HG02943 (cell line): Measurements from ENCODE around the gene LAMC1.

ENCODE experiments used
- ATAC-seq: cut with Tn5 transposase; IDR thresholded peaks from one replicate; pipeline ENCODE4 v1.9.1; 2021; ENCODE audit warnings: mild to moderate bottlenecking, low read depth, moderate library complexity; ENCODE audit not compliant: unreplicated experiment

Gene LAMC1

DNA sequence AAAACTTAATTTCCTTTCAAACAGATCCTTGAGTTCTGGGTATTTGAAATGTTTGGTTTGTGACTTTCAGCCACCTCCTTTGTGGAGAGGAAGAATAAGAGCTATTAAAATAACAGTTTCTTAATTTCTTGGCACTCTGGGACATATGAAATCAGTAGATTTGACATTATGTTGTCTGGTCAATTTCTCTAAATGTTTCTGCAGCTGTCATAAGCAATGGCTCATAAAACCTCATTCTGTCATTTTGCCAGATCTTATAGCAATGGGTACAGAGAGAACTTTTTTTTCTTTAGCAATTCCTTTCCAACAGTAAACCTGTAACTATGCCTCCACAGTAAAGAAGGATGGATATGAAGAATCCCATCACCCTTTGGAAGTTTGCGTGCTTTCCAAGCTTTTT lies 52.6 kb downstream of the LAMC1 start:
- no peak for ATAC-seq

DNA sequence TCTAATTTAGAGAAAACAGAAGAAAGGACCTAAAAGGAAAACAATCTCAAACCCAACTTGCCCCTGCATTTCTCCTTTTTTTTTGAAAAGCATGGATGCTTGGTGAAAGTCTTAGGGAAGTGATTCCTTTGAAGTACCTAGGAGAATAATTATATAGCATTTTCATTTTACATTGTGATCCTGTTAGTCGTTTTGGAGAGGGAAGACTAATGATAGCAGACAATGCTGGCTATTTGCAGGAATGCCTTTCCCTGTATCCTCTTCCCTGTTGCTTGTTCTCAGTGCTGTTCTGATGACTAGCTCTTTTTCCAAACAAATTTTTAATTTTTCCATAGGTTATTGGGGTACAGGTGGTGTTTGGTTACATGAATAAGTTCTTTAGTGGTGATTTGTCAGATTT lies 53.9 kb downstream of the LAMC1 start:
- ATAC-seq, result no peak

DNA sequence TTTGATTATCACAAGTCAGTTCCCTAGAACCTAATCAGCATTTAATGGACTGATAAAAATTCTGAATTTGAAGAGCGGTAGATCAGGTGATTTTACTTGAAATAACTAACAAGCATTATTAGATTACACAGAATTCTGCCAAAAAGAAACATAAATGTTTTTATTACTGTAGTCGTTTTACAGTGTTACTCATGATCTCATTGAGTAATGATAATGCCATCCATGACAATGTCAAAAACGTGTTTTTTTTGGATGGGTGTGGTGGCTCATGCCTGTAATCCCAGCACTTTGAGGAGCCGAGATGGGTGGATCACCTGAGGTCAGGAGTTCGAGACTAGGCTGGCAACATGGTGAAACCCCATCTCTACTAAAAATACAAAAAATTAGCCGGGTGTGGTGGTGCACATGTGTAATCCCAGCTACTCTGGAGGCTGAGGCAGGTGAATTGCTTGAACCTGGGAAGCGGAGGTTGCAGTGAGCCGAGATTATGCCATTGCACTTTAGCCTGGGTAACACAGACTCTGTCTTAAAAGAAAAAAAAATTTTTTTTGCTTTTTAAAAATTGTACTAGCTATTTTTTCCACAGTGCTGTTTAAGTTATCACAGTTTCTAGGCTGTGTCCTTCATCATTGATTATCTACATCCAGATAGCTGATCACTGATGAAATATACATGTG lies 56.6 kb downstream of the LAMC1 start:
- no peak for ATAC-seq

DNA sequence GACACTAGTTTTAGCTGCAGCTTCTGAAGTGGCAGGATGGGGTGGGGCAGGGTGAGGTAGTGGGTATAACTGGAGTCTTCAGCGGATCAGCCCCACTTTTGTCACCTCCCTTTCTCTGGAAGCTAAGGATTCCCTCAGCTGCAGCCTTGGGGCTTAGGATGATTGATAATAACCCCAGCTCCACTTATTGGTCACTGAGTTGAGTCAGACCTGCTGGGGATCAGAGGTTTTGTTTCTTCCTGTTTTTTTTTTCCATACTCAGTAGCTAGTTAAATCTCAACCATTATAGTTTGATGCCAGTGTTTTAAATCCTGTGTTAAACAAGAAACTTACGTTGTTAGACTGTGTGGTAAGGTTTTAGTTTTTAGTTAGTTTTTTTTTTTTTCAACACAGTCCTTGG lies 57.2 kb downstream of the LAMC1 start:
- no peak for ATAC-seq

DNA sequence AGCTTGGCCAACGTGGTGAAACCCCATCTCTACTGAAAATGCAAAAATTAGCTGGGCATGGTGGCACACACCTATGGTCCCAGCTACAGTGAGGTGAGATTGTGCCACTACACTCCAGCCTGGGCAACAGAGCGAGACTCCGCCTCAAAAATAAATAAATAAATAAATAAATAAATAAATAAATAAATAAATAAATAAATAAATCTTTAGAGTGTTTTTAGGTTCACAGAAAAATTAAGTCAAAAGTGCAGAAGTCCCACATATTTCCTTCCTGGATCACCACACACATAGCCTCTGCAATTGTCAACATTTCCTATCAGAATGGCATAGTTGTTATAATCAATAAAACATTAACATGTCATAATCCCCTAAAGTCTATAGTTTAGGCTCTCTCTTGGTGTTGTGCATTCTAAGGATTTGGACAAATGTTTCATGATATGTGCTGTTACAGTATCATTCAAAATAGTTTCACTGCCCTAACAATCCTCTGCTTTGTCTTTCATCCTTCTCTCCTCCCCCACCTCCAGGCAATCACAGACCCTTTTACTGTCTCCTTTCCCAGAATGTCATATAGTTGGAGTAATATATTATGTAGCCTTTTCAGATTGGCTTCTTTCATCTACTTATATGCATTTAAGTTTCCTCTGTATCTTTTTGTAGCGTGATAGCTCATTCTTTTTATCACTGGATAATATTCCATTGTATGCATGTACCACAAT lies 58.3 kb downstream of the LAMC1 start:
- ATAC-seq, result no peak

DNA sequence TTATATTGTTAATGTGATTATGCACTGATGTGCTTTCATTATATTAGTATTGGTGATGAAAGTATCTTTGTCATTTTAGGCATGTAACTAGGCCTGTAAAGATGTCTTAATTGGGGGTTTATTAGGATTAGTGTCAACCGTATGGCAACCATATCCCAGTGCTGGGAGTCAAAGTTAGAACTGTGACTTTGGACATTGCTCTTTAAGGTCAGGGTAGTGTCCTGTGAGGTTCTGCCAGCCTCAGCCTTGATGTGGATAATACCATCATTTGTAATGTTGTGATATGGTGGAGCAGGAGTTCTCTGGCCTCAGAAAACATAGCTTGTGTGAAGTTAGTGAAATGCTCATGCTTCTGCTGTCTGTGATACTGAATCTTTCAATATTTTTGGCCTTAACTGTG lies 59.4 kb downstream of the LAMC1 start:
- ATAC-seq, result no peak

DNA sequence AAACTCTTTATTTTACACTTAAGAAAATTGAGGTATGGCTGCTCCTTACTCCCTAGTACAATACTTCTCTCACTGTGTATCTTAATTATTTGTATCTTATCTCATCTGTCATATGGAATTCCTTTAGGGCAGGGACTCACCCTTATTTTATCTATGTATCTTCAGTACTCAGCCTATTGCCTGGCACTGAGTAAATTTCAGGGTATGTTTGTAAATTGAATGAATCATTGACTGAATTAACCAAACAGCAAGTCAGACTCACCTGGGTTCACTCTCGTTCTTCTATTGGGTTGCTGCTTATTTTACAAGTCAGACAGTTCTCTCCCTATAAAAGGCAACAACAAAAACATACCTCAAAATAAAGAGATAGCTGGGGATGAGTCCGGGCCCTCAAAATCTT lies 63.8 kb downstream of the LAMC1 start:
- no peak for ATAC-seq

DNA sequence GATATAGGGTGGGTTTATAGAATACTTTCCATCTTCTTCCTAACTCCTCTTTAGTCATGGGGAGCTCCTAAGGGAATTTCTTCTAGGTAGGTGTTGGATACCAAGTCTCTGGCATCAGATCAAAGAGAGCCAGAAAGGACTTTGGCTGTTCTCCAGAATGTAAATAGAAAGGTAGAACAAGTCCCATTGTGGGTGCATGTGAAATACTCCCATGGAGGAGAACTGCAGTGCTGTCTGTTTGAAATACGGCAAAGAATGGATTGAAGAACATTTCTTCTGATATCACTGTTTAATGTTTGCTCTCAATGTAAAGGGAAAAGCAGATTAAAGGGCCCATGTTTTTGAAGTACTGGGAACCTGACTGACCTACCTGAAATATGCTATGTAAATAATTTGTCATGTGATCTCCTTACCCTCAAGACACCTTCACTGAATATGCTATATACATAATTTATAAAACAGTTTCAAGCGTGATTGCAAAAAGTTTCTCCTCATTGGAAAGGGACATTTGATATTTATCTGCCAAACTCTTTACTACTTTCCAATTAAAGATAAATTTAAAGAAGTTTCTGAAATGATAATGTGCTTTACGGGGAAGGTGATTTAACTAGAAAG lies 65.9 kb downstream of the LAMC1 start:
- no peak for ATAC-seq

DNA sequence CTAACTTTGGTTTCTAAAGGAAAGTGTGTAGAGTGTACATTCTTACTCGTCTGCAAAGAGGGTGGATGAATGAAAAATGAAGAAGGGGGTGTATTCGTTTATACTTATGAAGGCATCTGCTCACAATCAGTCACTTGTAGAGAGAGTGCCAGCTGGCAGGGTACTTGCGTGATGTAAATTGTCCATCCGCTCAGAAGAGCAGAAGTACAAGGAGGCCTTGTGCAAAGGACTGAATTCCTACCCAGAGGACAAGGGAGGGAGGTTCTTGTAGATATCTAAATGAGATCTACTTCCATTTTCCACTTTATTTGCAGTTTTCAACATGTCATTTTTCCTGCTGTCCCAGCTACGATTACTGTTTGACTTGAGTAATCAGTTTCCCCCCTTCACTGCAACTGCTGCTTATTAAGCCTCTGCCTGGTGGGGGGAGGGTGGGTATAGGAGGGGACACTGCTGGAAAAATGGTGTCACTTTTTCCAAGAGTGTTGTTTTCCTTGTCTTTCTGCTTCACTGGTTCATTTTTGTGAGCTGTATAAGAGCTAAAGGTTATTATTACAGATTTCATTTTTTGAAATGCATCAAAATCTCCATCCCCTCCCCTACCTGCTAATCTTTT lies 67.3 kb downstream of the LAMC1 start:
- ATAC-seq, result no peak

DNA sequence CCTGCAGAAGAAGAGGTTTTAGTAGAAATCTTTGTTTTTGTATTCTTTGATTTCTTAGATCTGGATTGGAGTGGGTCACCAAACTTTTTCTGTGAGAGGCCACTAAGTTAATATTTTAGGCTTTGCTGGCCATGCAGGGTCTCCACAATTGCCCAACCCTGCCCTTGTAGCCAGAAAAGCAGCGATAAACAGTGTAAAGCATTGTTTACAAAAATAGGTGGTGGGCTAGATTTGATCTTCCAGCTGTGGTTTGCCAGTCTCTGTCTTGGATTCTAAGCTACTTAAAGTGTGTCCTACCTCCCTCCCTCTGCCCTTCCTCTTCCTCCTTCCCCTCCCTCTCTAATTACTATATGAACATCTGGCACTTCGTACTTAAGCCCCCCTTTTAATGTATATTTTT lies 68.0 kb downstream of the LAMC1 start:
- no peak for ATAC-seq

DNA sequence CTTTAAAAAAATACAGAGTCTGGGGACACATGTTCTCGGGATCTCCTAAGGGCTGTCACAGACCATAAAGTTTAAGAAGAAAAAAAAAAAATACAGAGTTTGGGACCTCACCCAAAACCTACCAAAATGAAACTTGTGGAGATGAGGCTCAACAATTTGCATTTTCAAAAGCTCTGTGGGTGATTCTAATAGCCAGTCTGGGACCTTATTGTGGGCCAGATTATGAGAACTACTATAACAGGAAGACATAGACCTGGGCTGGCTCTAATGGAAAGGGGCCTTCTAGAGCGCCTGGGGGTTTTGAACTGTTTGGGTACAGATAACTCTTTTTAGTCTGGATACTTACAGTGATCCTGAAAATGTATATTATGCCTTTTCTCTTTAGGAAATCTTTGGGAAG lies 69.1 kb downstream of the LAMC1 start:
- no peak for ATAC-seq

DNA sequence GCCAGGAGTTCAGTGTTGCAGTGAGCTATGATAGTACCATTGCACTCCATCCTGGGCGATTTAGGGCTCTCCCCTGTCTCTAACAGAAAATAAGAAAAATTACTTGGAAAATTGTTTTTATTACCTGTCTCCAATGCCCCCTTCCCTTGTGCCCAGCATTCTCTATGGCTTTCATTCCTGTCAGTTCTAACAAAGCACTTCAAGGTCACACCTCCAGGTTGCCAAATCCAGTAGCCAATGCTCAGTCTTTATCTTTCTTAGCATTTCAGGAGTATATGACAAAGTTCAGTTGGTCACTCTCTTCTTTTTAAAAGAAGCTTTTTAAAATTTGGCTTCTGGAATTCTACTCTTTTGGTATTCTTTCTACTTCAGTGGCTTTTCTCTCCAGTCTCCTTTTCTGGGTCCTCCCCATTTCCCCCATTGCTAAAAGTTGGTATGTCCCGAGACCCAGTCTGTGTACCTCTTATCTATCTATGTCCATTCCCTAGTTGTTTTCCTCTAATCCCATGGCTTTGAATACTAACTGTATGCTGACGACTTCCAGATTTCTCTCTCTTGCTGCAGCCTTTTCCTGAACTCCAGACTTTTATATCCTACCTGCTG lies 69.9 kb downstream of the LAMC1 start:
- no peak for ATAC-seq

DNA sequence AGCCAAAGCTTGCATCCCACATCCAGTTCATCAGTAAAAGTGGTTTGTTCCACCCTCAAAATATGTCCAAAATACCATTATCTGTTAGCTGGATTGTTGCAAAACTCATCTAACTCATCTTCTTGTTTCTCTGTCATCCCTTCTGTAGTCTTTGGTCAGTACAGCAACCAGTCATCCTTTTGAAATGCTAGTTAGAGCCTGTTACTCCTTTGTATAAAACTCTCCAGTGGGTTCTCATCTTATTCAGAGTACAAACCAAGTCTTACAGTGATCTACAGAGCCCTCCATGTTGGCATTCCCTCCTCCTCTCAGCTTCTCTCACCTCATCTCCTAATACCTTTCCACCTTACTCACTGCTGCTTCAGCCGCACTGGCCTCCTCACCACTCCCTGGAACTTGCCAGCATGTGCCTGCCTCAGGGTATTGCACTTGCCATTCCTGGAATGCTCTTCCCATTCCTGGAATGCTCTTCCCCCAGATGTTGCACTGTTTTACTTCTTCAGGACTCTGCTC lies 70.6 kb downstream of the LAMC1 start:
- no peak for ATAC-seq

DNA sequence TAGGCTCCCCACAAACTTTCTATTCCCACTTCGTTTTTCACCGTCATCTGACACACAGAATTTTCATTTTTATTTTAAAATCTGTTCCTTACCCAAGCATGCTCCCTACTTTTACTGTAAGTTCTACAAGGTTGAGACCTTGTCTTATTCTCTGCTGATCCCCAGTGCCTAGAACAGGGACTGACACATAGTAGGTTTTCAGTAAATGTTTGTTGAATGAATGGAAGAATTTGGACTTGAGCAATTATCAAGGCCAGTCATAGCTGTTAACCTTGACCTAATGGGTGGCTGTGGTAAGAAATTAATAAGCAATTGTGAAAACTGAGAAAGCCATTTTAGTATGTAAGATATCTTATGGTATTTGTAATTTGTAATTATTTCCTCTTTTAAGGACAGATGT lies 71.1 kb downstream of the LAMC1 start:
- ATAC-seq, result no peak

DNA sequence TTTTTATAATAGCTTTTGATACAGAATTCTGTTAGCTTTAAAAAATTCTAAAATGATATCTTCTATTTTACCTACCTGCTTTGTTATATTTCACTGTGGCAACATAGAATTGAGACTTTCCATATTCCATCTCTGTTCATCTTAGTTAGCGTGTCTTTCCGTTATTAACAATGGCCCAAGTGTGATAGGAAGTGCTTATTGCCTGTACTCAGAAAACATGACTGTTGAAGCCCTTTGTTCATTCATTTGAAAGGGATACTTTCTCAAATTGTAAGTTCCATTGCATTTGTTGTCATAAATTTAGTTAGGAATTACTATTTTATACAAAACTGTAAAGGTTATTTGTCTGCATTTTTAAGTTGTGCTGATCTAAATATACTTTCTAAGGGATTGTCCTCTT lies 73.1 kb downstream of the LAMC1 start:
- ATAC-seq, result no peak

DNA sequence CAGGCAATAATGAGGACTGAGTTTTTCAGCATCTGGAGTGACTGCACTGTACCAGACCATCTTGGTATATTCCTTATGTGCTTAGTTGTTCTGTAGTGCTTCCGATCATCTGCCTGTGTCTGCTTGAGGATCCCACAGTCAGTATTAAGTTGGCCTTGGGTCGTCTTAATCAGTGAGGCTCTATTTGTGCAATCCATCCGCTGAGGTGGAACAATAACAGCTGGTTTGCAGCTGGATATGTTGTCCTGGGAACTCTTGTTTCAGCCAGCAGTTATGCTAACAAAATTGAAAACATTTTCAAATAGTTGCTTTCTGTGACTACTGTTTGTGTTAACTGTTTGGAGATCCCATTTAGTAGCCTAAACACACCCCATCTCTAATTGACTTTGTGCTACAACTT lies 73.7 kb downstream of the LAMC1 start:
- no peak for ATAC-seq

DNA sequence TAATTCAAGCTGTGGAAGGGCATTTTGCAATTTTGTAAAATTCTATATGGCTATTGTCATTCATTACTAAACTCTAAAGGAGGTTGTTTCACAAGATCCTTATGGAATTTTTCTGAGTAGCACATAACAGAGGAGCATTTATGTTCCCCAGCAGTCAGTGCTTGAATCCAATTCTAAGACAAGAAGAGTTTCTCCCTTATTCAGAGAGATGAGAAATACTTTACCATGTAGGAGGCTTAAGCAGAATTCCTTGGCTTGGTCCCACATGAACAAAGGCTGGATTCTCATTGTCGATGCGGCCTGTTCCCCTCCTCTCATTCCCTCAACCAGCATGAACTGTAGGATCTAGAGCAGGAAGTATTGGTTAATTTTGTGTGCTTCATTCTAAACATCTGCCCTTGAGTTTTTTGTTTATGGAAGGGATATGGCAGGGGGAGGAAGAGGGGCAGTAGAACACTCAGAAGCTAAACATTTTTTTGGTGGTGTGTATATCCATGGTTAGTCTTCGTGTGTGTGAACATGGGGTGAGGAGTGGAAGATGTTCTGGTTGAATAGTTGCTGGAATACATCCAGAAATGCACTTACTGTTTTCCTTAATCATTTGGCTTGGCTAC lies 74.3 kb downstream of the LAMC1 start:
- ATAC-seq, result no peak

DNA sequence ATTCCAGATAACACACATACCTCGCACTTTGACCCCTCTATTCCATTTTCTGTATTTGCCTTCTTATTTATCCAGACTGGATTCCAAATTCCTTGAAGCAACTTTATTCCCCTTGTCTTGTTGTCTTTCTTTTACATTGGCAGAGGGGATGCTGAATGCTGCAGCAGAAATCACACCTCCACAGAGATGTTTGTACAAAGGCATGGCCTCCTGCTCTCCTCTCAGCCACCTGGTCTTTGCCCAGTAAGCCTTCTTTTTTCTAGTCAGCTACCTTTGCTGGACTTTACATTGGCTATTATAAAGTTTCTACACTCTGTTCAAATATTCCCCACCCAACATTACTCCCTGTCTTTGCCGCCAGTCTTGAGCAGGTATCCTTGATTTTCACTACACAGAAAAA lies 75.1 kb downstream of the LAMC1 start:
- no peak for ATAC-seq

DNA sequence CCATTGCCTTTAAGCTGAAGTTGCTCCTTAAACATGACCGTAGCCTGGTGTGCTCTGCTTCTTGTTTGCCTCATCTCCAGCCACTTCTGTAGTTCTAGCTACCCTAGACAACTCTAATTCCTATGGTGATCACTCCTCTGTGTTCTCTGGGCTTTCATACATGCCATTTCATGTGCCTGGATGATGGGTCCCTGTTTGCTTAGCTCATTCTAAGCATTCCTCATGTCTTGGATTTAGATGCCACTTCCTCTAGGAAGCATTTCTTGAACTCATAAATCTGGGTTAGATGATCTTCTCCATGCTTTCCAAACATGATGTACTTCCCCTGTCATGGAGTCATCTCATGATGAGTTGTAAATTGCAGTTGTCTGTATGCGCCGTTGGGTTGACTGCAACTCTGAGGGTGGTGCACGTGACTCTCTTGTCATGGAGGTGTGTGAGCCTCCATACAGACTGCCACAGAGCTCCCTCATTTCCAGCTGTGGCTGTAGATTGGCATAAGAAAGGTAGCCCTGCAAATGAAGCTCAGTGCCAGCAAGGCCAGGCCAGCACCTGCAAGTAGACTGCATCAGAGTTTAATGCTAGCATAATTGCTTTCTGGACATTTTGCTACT lies 77.2 kb downstream of the LAMC1 start:
- no peak for ATAC-seq

DNA sequence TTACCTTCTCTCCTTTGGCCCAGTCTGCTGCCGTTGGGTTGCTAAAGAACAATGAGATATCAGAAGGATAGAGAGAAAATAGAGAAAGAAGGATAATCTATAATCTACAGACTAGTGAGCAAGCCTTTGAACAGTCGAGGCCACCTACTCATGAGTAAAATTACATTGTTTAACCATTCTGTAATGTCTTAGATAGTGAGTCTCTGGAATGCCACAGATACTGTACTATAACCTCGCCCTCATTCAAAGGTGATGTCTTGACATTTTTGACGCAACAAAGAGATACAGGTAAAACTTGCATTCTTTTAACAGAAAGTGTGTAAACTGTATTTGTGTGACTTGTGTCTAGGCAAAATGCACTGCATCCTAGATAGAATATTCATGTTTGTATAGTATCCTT lies 77.9 kb downstream of the LAMC1 start:
- ATAC-seq, result no peak
